ENCODE data around the gene CEP97. TPM values are rescaled to one million over a fixed set of nuclear protein-coding genes. Genes with fewer than 3 reads are reported as not detected.
A peak's percentile ranks its signal among the peaks of the same experiment; 100 is the strongest.

The CEP97 gene
- total and polyA plus RNA-seq, 9 of the 15 experiments (the other 6 are each of a cell fraction or from before 2014, with no cell fraction given), result 2.0 to 10.1 (median 4.3) TPM

DNA sequence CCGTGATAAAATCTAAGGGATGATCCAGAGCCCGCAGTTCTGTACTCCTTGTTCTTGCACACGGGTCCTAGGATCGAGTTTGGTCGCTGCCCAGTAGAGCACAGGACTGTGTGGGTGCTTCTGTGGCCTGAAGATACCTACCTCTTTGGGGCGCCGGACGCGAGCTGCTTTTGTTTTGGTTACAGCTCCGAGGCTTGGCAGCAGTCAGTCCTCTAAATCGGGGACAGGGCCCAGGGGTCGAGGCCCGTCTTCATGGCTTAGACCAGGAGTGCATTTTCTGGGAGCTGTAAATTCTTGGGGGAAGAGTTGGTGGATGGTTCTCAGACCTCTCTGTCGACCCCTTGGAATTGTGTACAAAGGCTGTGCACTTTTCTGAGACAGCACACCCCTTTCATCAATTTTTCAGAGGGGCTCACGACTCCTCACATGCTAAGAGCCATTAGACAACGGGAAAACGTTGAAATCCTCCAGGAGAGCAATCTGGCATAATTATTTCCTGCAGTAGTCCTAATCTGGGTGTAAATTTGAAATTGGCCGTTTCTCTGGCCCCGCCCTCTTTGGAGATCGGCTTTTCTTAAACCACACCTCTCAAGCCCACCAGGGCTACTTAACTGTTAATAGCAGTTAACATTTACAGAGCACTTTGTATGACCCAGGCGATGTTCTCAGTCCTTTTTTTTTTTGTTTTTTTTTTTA is 928 bp downstream of the CEP97 start:
- Histone ChIP-seq H3K4me2 (ENCODE audit: insufficient read depth, low read length) (peak overlapping the region; percentile 89), H2AFZ (ENCODE audit: low read depth, low read length) (peak overlapping the region; percentile 95), H3K27ac (ENCODE audit: extremely low read depth, low read depth, low read length) (peak overlapping the region; percentile 73), H3K9ac (ENCODE audit: insufficient read depth in 1 of 2, low read depth in 2 of 2, low read length in 2 of 2) (peak overlapping the region; percentile 72 to 90), H3K27me3 (ENCODE audit: control insufficient read depth in 2 of 2, insufficient read depth in 2 of 2, low read length in 2 of 2) (no peaks in the 10 kb centered on the region), H3K79me2 (ENCODE audit: control insufficient read depth, insufficient read depth, low read length) (peaks cover 20% of the 10 kb centered on the region), H3K4me3 (peak overlapping the region; percentile 67), H3K9me1 (ENCODE audit: control insufficient read depth, insufficient read depth, low read length) (no peaks in the 10 kb centered on the region), H3K36me3 (ENCODE audit: control insufficient read depth, insufficient read depth, low read length) (peaks cover 32% of the 10 kb centered on the region; the same call in 2 of the 3 replicates), H3K4me1 (replicated peaks in 1 of 2; ENCODE audit: control insufficient read depth in 2 of 2, insufficient read depth in 2 of 2, low read length in 2 of 2) (peaks cover 0 to 8% of the 10 kb centered on the region in 2 experiments; a peak in 3 of 5 replicates), H4K20me1 (replicated peaks; ENCODE audit: control insufficient read depth, insufficient read depth, low read length) (no peaks in the 10 kb centered on the region), H3K9me3 (replicated peaks; ENCODE audit: control insufficient read depth, insufficient read depth, low read depth, low read length) (no peaks in the 10 kb centered on the region)
- intact Hi-C loops (cut with micrococcal nuclease), result no loop called here
- DNase-seq (ENCODE audit: extremely low read depth in 1 of 4, low spot score in 3 of 4), result peak; percentile 11 to 46 (median 12)
- peak; percentile 46 for ATAC-seq
- in situ Hi-C loops (cut with MboI), result no loop called here
- CTCF ChIA-PET (ENCODE audit: low intra/inter-chr PET ratio), result no interaction called here
- 2% methylated on average over 21 of the region's 21 CpGs for WGBS (ENCODE audit: insufficient coverage, low coverage, missing lambda C conversion rate)
- FAIRE-seq, result no peak
- BruUV-seq (replicated peaks), result no TSS peak
- POLR2A ChIA-PET, result interaction anchor here (1.0 to 1.7 kb wide), 5 partner anchors 11 to 358 kb away, joined by 3 to 6 read pairs (median 3); partner anchors contain the start of gene RPL24
- TF ChIP-seq, protein P1, sequence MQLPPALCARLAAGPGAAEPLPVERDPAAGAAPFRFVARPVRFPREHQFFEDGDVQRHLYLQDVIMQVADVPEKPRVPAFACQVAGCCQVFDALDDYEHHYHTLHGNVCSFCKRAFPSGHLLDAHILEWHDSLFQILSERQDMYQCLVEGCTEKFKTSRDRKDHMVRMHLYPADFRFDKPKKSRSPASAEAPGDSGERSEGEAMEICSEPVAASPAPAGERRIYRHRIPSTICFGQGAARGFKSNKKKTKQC (CRISPR knock-in tag; IDR thresholded peaks at IDR 0.05), result no peak
- TF ChIP-seq NFRKB (IDR thresholded peaks at IDR 0.05; ENCODE audit: low read depth), result no peak
- TF ChIP-seq, protein P2, sequence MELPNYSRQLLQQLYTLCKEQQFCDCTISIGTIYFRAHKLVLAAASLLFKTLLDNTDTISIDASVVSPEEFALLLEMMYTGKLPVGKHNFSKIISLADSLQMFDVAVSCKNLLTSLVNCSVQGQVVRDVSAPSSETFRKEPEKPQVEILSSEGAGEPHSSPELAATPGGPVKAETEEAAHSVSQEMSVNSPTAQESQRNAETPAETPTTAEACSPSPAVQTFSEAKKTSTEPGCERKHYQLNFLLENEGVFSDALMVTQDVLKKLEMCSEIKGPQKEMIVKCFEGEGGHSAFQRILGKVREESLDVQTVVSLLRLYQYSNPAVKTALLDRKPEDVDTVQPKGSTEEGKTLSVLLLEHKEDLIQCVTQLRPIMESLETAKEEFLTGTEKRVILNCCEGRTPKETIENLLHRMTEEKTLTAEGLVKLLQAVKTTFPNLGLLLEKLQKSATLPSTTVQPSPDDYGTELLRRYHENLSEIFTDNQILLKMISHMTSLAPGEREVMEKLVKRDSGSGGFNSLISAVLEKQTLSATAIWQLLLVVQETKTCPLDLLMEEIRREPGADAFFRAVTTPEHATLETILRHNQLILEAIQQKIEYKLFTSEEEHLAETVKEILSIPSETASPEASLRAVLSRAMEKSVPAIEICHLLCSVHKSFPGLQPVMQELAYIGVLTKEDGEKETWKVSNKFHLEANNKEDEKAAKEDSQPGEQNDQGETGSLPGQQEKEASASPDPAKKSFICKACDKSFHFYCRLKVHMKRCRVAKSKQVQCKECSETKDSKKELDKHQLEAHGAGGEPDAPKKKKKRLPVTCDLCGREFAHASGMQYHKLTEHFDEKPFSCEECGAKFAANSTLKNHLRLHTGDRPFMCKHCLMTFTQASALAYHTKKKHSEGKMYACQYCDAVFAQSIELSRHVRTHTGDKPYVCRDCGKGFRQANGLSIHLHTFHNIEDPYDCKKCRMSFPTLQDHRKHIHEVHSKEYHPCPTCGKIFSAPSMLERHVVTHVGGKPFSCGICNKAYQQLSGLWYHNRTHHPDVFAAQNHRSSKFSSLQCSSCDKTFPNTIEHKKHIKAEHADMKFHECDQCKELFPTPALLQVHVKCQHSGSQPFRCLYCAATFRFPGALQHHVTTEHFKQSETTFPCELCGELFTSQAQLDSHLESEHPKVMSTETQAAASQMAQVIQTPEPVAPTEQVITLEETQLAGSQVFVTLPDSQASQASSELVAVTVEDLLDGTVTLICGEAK (IDR thresholded peaks at IDR 0.05), result peak; percentile 24; the same call in 1 of the 2 replicates
- TF ChIP-seq, protein P2 (CRISPR knock-in tag; IDR thresholded peaks at IDR 0.05), result no peak
- 0 out of 2 replicates have a peak, but pooled peaks have one; percentile 15 for TF ChIP-seq RBFOX2 (IDR thresholded peaks at IDR 0.05; ENCODE audit: low read depth, low read length)
- peak; percentile 57 for TF ChIP-seq ZFX (CRISPR knock-in tag; IDR thresholded peaks at IDR 0.05)
- TF ChIP-seq, protein P3, sequence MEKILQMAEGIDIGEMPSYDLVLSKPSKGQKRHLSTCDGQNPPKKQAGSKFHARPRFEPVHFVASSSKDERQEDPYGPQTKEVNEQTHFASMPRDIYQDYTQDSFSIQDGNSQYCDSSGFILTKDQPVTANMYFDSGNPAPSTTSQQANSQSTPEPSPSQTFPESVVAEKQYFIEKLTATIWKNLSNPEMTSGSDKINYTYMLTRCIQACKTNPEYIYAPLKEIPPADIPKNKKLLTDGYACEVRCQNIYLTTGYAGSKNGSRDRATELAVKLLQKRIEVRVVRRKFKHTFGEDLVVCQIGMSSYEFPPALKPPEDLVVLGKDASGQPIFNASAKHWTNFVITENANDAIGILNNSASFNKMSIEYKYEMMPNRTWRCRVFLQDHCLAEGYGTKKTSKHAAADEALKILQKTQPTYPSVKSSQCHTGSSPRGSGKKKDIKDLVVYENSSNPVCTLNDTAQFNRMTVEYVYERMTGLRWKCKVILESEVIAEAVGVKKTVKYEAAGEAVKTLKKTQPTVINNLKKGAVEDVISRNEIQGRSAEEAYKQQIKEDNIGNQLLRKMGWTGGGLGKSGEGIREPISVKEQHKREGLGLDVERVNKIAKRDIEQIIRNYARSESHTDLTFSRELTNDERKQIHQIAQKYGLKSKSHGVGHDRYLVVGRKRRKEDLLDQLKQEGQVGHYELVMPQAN (IDR thresholded peaks at IDR 0.05; ENCODE audit: borderline replicate concordance), result no peak

Measured in K562 (cell line).